Loucy (cell line): ENCODE results near the gene KRABD2.
A peak's percentile ranks its signal among the peaks of the same experiment; 100 is the strongest.
"Not testable (repeated sequence)": the region's sequence is repeated elsewhere in the genome, so short reads cannot be mapped to it uniquely, and the experiment has no call there.

Experiments used
- H2AFZ ChIP-seq: fragments of 200-600 bp; sonication (generic); 2 replicates; pipeline ENCODE4 v1.6.0; 2016; ENCODE audit warnings: antibody characterized with exemption, mild to moderate bottlenecking, low read length, moderate library complexity
- H3F3A ChIP-seq: fragments of 200-600 bp; 2 replicates; pipeline ENCODE4 v1.6.0; 2016; ENCODE audit warnings: antibody characterized with exemption, low read depth, mild to moderate bottlenecking
- H3K27me3 ChIP-seq: fragments of 200-600 bp; sonication (generic); 2 replicates; pipeline ENCODE4 v1.6.1; 2014; ENCODE audit warnings: low read length, mild to moderate bottlenecking; ENCODE audit not compliant: insufficient read depth, poor library complexity, severe bottlenecking
- H3K36me3 ChIP-seq: fragments of 200-600 bp; sonication (generic); 2 replicates; pipeline ENCODE4 v1.6.1; 2016; ENCODE audit warnings: low read length; ENCODE audit not compliant: insufficient read depth
- H3K4me1 ChIP-seq: fragments of 200-600 bp; sonication (generic); 2 replicates; pipeline ENCODE4 v1.5.1; 2014; ENCODE audit warnings: low read length, mild to moderate bottlenecking; ENCODE audit not compliant: insufficient read depth, poor library complexity, severe bottlenecking
- H3K4me2 ChIP-seq: fragments of 200-600 bp; sonication (generic); 2 replicates; pipeline ENCODE4 v1.6.0; 2014; ENCODE audit warnings: antibody characterized with exemption, low read length, low read depth, mild to moderate bottlenecking; ENCODE audit not compliant: poor library complexity, severe bottlenecking
- H3K4me3 ChIP-seq: fragments of 200-600 bp; sonication (generic); 2 replicates; pipeline ENCODE4 v1.5.1; 2014; ENCODE audit warnings: low read length, mild to moderate bottlenecking, mixed read lengths; ENCODE audit not compliant: poor library complexity, severe bottlenecking
- H3K79me2 ChIP-seq: fragments of 200-600 bp; sonication (generic); 2 replicates; pipeline ENCODE4 v1.6.1; 2014; ENCODE audit warnings: low read length; ENCODE audit not compliant: insufficient read depth
- H3K9ac ChIP-seq: fragments of 200-600 bp; sonication (generic); 2 replicates; pipeline ENCODE4 v1.6.0; 2014; ENCODE audit warnings: mild to moderate bottlenecking, low read depth, low read length, moderate library complexity; ENCODE audit not compliant: poor library complexity, severe bottlenecking
- H3K9me2 ChIP-seq: fragments of 200-600 bp; sonication (generic); replicated peaks from 2 replicates; pipeline ENCODE4 v1.6.1; 2016; ENCODE audit warnings: low read depth, low read length, mixed read lengths
- H3K9me3 ChIP-seq: fragments of 200-600 bp; sonication (generic); 2 replicates; pipeline ENCODE4 v1.6.1; 2014; ENCODE audit warnings: mild to moderate bottlenecking, antibody characterized with exemption, low read length, low read depth; ENCODE audit not compliant: insufficient read depth
- H4K20me1 ChIP-seq: fragments of 200-600 bp; sonication (generic); 2 replicates; pipeline ENCODE4 v1.6.0; 2014; ENCODE audit warnings: antibody characterized with exemption, low read length, mild to moderate bottlenecking; ENCODE audit not compliant: insufficient read depth, poor library complexity, severe bottlenecking
- CTCF ChIP-seq: fragments of 200-600 bp; sonication (generic); conservative IDR thresholded peaks from 2 replicates; pipeline ENCODE4 v1.5.1; 2014; ENCODE audit warnings: mild to moderate bottlenecking, antibody characterized with exemption, low read length
- EZH2phosphoT487 ChIP-seq: fragments of 200-600 bp; IDR thresholded peaks from 2 replicates; pipeline ENCODE4 v1.6.1; 2018; ENCODE audit warnings: antibody characterized with exemption, mild to moderate bottlenecking, moderate library complexity, borderline replicate concordance

Gene KRABD2

DNA sequence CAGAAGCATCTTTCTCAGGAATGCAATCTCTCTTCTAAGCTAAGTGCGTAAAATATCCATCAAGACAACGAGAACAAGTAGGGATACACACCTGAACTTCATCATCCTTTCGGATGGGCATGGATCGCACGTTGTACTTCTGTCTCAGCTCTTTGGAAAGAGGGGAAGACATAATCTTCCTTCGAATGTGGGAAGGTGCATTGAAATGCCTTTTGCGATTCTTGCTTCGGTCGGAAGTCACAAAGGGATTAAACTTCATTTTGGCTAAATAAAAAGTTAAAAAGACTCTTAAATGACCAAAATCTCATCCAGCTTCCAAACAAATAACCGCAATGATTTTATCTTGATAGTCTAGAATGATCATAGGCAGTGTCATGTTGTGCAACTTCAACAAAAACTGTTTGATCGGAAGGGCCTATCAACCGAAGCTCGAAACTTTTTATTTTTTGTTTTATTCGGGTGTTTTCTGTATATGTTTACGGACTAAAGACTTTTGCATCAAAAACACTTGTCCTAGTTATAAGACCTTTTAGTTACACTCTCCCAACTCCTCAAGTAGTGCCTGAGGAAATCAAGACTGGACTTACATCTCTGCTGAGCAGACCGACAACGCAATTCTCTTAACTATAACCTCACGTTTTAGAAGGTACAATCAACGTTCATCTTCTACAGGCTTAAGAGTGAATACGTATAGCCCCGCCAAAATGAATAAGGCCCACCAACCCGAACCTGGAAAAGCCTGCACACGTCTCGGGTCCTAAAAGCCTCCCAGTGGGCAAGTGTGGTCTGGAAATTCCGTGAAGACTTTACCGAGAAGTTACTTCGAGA, 5.8 kb upstream of the KRABD2 start:
- Histone ChIP-seq H3K27me3 (peaks cover 8% of the 10 kb centered on the region), H3K79me2 (peaks cover 62% of the 10 kb centered on the region), H3K9ac (peak overlapping the region; percentile 91), H3K9me3 (no peaks in the 10 kb centered on the region), H3F3A (peaks cover 20% of the 10 kb centered on the region), H3K9me2 (no peaks in the 10 kb centered on the region), H2AFZ (no peak overlapping the region), H3K4me2 (peak overlapping the region; percentile 99), H3K36me3 (peaks cover 42% of the 10 kb centered on the region), H4K20me1 (peaks cover 53% of the 10 kb centered on the region), H3K4me1 (peaks cover 41% of the 10 kb centered on the region), H3K4me3 (peak overlapping the region; percentile 87)
- no peak for TF ChIP-seq CTCF
- no peak for TF ChIP-seq EZH2phosphoT487

DNA sequence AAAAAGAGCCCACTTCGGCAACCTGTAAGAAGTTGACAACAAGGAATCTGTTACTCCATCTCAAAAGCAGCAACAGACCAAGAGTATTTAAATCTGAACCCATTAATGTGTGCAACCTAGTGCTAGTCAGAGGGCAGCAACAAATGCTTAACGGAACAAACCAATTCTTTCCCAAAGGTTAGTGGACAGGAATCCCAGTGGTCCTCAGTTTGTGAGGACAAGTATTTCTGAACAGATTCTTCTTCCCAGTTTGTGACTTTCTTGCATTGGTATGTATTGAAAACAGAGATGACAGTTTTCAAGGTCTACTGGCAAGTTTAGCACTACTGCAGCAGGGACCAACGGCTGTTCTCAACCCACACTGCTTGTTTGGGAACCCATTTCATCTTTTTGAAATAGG, 3.5 kb upstream of the KRABD2 start:
- Histone ChIP-seq H3K9ac (peak overlapping the region; percentile 91), H3K79me2 (peaks cover 76% of the 10 kb centered on the region), H3K9me3 (no peaks in the 10 kb centered on the region), H3K9me2 (no peaks in the 10 kb centered on the region), H3K27me3 (peaks cover 8% of the 10 kb centered on the region), H3K4me2 (peak overlapping the region; percentile 99), H2AFZ (no peak overlapping the region), H3K36me3 (peaks cover 48% of the 10 kb centered on the region), H3K4me3 (peak overlapping the region; percentile 87), H3K4me1 (peaks cover 50% of the 10 kb centered on the region), H4K20me1 (peaks cover 59% of the 10 kb centered on the region), H3F3A (peaks cover 27% of the 10 kb centered on the region)
- TF ChIP-seq EZH2phosphoT487 (no peak), CTCF (no peak)

GRCh38 chr17:8378117-8378516, 1.6 kb upstream of the KRABD2 start:
- H3K4me1 ChIP-seq: peaks cover 42% of the 10 kb centered on the region

DNA sequence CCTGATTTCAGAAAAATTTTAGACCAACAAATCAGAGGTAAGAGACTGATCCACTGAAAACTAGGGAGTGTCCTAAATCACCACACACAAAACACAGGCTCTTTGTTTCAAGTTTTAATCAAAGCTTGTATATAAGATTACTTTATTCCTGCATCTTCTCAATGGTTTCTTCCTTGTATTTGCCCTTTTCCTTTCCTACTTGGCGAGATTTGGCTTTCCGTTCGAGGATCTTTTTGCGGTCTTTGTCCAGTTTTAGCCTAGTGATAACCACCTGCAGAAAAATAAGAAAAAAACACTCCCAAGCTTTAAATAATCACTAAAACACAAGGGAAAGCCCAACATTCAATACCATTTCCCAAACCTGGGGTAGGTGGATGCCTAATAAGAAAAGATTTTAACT, 918 bp upstream of the KRABD2 start:
- Histone ChIP-seq H3K9ac (peak overlapping the region; percentile 82), H3K36me3 (peaks cover 48% of the 10 kb centered on the region), H3K9me2 (no peaks in the 10 kb centered on the region), H3K79me2 (peaks cover 61% of the 10 kb centered on the region), H2AFZ (no peak overlapping the region), H3K27me3 (peaks cover 1% of the 10 kb centered on the region), H3K4me2 (peak overlapping the region; percentile 98), H3K4me3 (no peak overlapping the region), H3K4me1 (peaks cover 42% of the 10 kb centered on the region), H4K20me1 (peaks cover 57% of the 10 kb centered on the region), H3F3A (peaks cover 27% of the 10 kb centered on the region), H3K9me3 (no peaks in the 10 kb centered on the region)
- TF ChIP-seq CTCF (no peak), EZH2phosphoT487 (no peak)

More at GRCh38 chr17:8378117-8378516, 1.6 kb upstream of the KRABD2 start:
- Histone ChIP-seq H3K4me2 (peak overlapping the region; percentile 99), H3K36me3 (peaks cover 48% of the 10 kb centered on the region), H3K79me2 (peaks cover 67% of the 10 kb centered on the region), H3F3A (peaks cover 27% of the 10 kb centered on the region), H3K4me3 (peak overlapping the region; percentile 87), H4K20me1 (peaks cover 59% of the 10 kb centered on the region), H3K9ac (peak overlapping the region; percentile 29)
- H2AFZ ChIP-seq, H3K9me2 ChIP-seq, H3K27me3 ChIP-seq, H3K9me3 ChIP-seq: not testable (repeated sequence)
